Neural progenitor cell (in vitro differentiated cells): ENCODE data around the gene KIF26B.

Source experiments
- CTCF ChIP-seq: fragments of 200-600 bp; sonication (generic); IDR thresholded peaks from 2 replicates; pipeline ENCODE4 v1.5.1; 2017; ENCODE audit warnings: antibody characterized with exemption, mild to moderate bottlenecking
- EZH2 ChIP-seq: fragments of 200-600 bp; sonication (generic); IDR thresholded peaks from 2 replicates; pipeline ENCODE4 v1.6.1; 2017; ENCODE audit warnings: antibody characterized with exemption, mild to moderate bottlenecking, moderate library complexity
- EZH2phosphoT487 ChIP-seq: fragments of 200-600 bp; sonication (generic); IDR thresholded peaks from 2 replicates; pipeline ENCODE4 v1.6.1; 2017; ENCODE audit warnings: antibody characterized with exemption

- no peak for TF ChIP-seq CTCF
- no peak for TF ChIP-seq EZH2
- TF ChIP-seq EZH2phosphoT487: no peak
Measured at GRCh38 chr1:245710961-245711903, 556.4 kb downstream of the KIF26B start.
